ENCODE measurements around the gene CFAP43. TPM values are rescaled to one million over a fixed set of nuclear protein-coding genes. Genes with fewer than 3 reads are reported as not detected.

Gene CFAP43
- total and polyA plus RNA-seq, 2 of the 8 experiments (the other 6 are each of a cell fraction or from before 2014, with no cell fraction given) = 0.11 to 0.27 TPM

GRCh38 chr10:104256335-104256961 lies 24.3 kb upstream of the CFAP43 start (continued):
- TF ChIP-seq POU5F1 (IDR thresholded peaks at IDR 0.05; ENCODE audit: low read depth, low read length) (no peak), BRCA1 (IDR thresholded peaks at IDR 0.05; ENCODE audit: low read depth, low read length) (no peak), KDM1A (IDR thresholded peaks at IDR 0.05; ENCODE audit: borderline replicate concordance, low read length) (no peak), KDM4A (IDR thresholded peaks at IDR 0.05; ENCODE audit: low read depth, low read length, severe bottlenecking) (no peak), GABPA (IDR thresholded peaks at IDR 0.05; ENCODE audit: borderline replicate concordance, insufficient read depth, low read length) (no peak), SP1 (IDR thresholded peaks at IDR 0.05; ENCODE audit: low read depth, low read length) (no peak), JUND (IDR thresholded peaks at IDR 0.05; ENCODE audit: low read length) (no peak)

Data from H1 (cell line).